Immature natural killer cell (primary cell): ENCODE data around the gene CCDC107. TPM values are rescaled to one million over a fixed set of nuclear protein-coding genes. Genes with fewer than 3 reads are reported as not detected.
"Not testable (repeated sequence)": the region's sequence is repeated elsewhere in the genome, so short reads cannot be mapped to it uniquely, and the experiment has no call there.

Experiments used
- DNase-seq, 3 donors: peaks; one replicate each; pipeline ENCODE4 v3.0.0; 2022; ENCODE audit warnings: mixed read lengths in 1 of 3
- H3K27ac Mint-ChIP-seq, 6 donors: one replicate each; pipeline ENCODE4 v1.8.0; 2020; ENCODE audit warnings: mixed read lengths in 6 of 6, mild to moderate bottlenecking in 5 of 6, inconsistent platforms in 4 of 6, moderate library complexity in 3 of 6
- H3K27me3 Mint-ChIP-seq, 3 donors: one replicate each; pipeline ENCODE4 v1.8.0; 2020 to 2021; ENCODE audit warnings: low read depth in 3 of 3, mild to moderate bottlenecking in 3 of 3, mixed read lengths in 3 of 3, moderate library complexity in 3 of 3, inconsistent platforms in 1 of 3
- H3K36me3 Mint-ChIP-seq, 3 donors: one replicate each; pipeline ENCODE4 v1.8.0; 2020; ENCODE audit warnings: mixed read lengths in 3 of 3, inconsistent platforms in 2 of 3, mild to moderate bottlenecking in 2 of 3
- H3K4me1 Mint-ChIP-seq, 2 donors: one replicate each; pipeline ENCODE4 v1.8.0; 2020; ENCODE audit warnings: inconsistent platforms in 2 of 2, mild to moderate bottlenecking in 2 of 2, mixed read lengths in 2 of 2, moderate library complexity in 1 of 2
- H3K4me3 Mint-ChIP-seq, 5 donors: one replicate each; pipeline ENCODE4 v1.8.0; 2020; ENCODE audit warnings: mild to moderate bottlenecking in 5 of 5, mixed read lengths in 5 of 5, inconsistent platforms in 3 of 5, moderate library complexity in 3 of 5
- H3K9me3 Mint-ChIP-seq, 6 donors: one replicate each; pipeline ENCODE4 v1.8.0; 2020; ENCODE audit warnings: mild to moderate bottlenecking in 6 of 6, mixed read lengths in 6 of 6, inconsistent platforms in 4 of 6, moderate library complexity in 3 of 6
- polyA plus RNA-seq, 3 donors: library from polyadenylated mRNA; unstranded; fragments of 300-500 nt; fragmentation: Illumina TruSeq; gene quantifications; one replicate each; pipeline ENCODE4 v1.2.3, GENCODE V29; 2021

CCDC107 gene
- polyA plus RNA-seq, 3 donors from 2014 or later = 101 to 106 (median 103) TPM

- H3K27ac Mint-ChIP-seq = peak overlapping the region in 5 of 6 donors; percentile 21 to 85 (median 55)
- DNase-seq, H3K27me3 Mint-ChIP-seq, H3K9me3 Mint-ChIP-seq: not testable (repeated sequence)
- peak overlapping the region in 2 of 5 donors; percentile 14 to 57 for H3K4me3 Mint-ChIP-seq
- peaks cover 10 to 16% (median 12%) of the 10 kb centered on the region in 3 donors for H3K36me3 Mint-ChIP-seq
- peaks cover 76 to 88% of the 10 kb centered on the region in 2 donors for H3K4me1 Mint-ChIP-seq
Measured at GRCh38 chr9:35641478-35641877, 16.6 kb upstream of the CCDC107 start.

- Mint-ChIP-seq H3K27me3 (peaks cover 10 to 15% (median 10%) of the 10 kb centered on the region in 3 donors), H3K27ac (peak overlapping the region in 3 of 6 donors; percentile 3 to 53 (median 28)), H3K9me3 (no peaks in the 10 kb centered on the region), H3K4me3 (no peak overlapping the region), H3K36me3 (peaks cover 9 to 16% (median 10%) of the 10 kb centered on the region in 3 donors), H3K4me1 (peaks cover 72 to 85% of the 10 kb centered on the region in 2 donors)
- no peak for DNase-seq
Measured at GRCh38 chr9:35643046-35643445, 15.0 kb upstream of the CCDC107 start.

GRCh38 chr9:35645736-35646135 lies 12.4 kb upstream of the CCDC107 start:
- peak overlapping the region; percentile 97 to 99 (median 98) for H3K27ac Mint-ChIP-seq
- H3K27me3 Mint-ChIP-seq = peaks cover 10 to 18% (median 10%) of the 10 kb centered on the region in 3 donors
- not testable (repeated sequence) for H3K9me3 Mint-ChIP-seq, H3K36me3 Mint-ChIP-seq, DNase-seq
- H3K4me3 Mint-ChIP-seq = peak overlapping the region; percentile 92 to 100 (median 96)
- H3K4me1 Mint-ChIP-seq = peaks cover 66 to 76% of the 10 kb centered on the region in 2 donors

GRCh38 chr9:35646153-35646532 lies 11.9 kb upstream of the CCDC107 start:
- H3K4me3 Mint-ChIP-seq = peak overlapping the region; percentile 92 to 100 (median 96)
- H3K27me3 Mint-ChIP-seq = peaks cover 10 to 18% (median 10%) of the 10 kb centered on the region in 3 donors
- H3K4me1 Mint-ChIP-seq = peaks cover 62 to 73% of the 10 kb centered on the region in 2 donors
- no peaks in the 10 kb centered on the region for H3K9me3 Mint-ChIP-seq
- DNase-seq = no peak
- H3K27ac Mint-ChIP-seq = peak overlapping the region; percentile 97 to 99 (median 98)
- H3K36me3 Mint-ChIP-seq = peaks cover 0 to 5% (median 4%) of the 10 kb centered on the region in 3 donors

GRCh38 chr9:35646533-35647265 lies 11.4 kb upstream of the CCDC107 start:
- peaks cover 10 to 18% (median 10%) of the 10 kb centered on the region in 3 donors for H3K27me3 Mint-ChIP-seq
- peak overlapping the region; percentile 97 to 99 (median 98) for H3K27ac Mint-ChIP-seq
- H3K4me3 Mint-ChIP-seq = peak overlapping the region; percentile 92 to 100 (median 96)
- H3K9me3 Mint-ChIP-seq = no peaks in the 10 kb centered on the region
- peaks cover 57 to 73% of the 10 kb centered on the region in 2 donors for H3K4me1 Mint-ChIP-seq
- peaks cover 0 to 4% (median 4%) of the 10 kb centered on the region in 3 donors for H3K36me3 Mint-ChIP-seq
- DNase-seq = peak; percentile 91 to 92 (median 91)

- H3K4me1 Mint-ChIP-seq = peaks cover 47 to 57% of the 10 kb centered on the region in 2 donors
- H3K27ac Mint-ChIP-seq = peak overlapping the region in 4 of 6 donors; percentile 60 to 79 (median 72)
- H3K36me3 Mint-ChIP-seq = no peaks in the 10 kb centered on the region
- peak overlapping the region in 3 of 5 donors; percentile 25 to 41 (median 30) for H3K4me3 Mint-ChIP-seq
- peaks cover 10 to 18% (median 10%) of the 10 kb centered on the region in 3 donors for H3K27me3 Mint-ChIP-seq
- H3K9me3 Mint-ChIP-seq = no peaks in the 10 kb centered on the region
- no peak for DNase-seq
Measured at GRCh38 chr9:35649431-35650340, 8.4 kb upstream of the CCDC107 start.

DNA sequence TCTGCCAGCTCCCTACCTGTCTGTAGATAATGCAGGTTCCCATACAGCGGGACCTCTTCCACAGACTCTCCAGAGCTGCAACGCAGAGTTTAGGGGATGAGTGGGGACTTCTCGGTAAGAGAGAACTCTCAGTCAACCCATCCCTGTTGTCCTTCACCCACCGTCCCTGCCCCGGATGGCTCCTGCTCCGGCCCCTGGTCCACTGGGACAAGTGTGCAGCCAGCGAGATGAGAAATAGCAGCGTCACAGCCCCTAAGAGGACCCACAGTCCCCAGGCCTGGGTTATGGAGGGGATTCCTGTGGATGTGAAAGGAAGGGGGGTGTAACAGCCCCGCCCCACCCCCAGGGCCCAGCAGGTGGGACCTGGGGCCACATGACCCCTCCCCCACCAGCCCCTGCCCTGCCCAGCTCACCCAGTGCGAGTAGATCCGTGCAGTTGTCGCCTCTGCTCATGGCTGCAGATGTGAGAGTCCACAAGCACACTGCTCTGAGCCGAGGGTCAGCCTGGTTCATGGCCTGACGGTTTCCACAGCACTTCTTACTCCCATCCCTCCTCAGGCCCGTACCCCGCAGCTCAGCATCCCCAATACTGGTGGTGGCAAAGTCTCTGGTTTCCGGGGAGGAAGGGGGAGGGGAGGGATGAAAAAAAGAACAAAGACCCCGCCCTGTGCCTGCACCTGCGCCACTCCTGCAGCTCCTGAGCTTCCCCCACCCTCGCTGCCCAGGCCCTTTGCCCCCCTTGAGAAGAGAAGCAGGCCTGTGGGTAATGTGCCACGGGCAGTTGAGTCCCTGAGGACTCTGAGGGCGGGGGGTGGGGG lies 7.5 kb upstream of the CCDC107 start, which contains the start of gene SIT1:
SIT1 (minus strand) TSS at position 591 of the 818 bp plus-strand sequence; CDS start at position 513, 78 bp downstream.
- Mint-ChIP-seq H3K27me3 (peaks cover 10 to 18% (median 10%) of the 10 kb centered on the region in 3 donors), H3K4me3 (no peak within 1 kb of the TSS), H3K9me3 (no peaks in the 10 kb centered on the region), H3K4me1 (peaks cover 45 to 51% of the 10 kb centered on the region in 2 donors), H3K27ac (peak within 1 kb of the TSS in 3 of 6 donors; percentile 15 to 50 (median 37)), H3K36me3 (no peaks in the 10 kb centered on the region)
- no peak for DNase-seq

- H3K4me3 Mint-ChIP-seq = no peak overlapping the region
- H3K4me1 Mint-ChIP-seq = peaks cover 47 to 54% of the 10 kb centered on the region in 2 donors
- H3K9me3 Mint-ChIP-seq = no peaks in the 10 kb centered on the region
- no peak overlapping the region for H3K27ac Mint-ChIP-seq
- no peaks in the 10 kb centered on the region for H3K36me3 Mint-ChIP-seq
- H3K27me3 Mint-ChIP-seq = peaks cover 8 to 16% (median 14%) of the 10 kb centered on the region in 3 donors
- DNase-seq = no peak
Measured at GRCh38 chr9:35651956-35652828, 5.9 kb upstream of the CCDC107 start.

GRCh38 chr9:35652829-35653209 lies 5.3 kb upstream of the CCDC107 start:
- Mint-ChIP-seq H3K27ac (no peak overlapping the region), H3K4me3 (no peak overlapping the region), H3K9me3 (peaks cover 0 to 2% (median 1%) of the 10 kb centered on the region in 6 donors), H3K36me3 (no peaks in the 10 kb centered on the region), H3K4me1 (peaks cover 47 to 54% of the 10 kb centered on the region in 2 donors), H3K27me3 (peaks cover 8 to 16% (median 14%) of the 10 kb centered on the region in 3 donors)
- no peak for DNase-seq

- Mint-ChIP-seq H3K9me3 (peaks cover 0 to 5% (median 3%) of the 10 kb centered on the region in 6 donors), H3K27ac (no peak overlapping the region), H3K36me3 (no peaks in the 10 kb centered on the region), H3K4me1 (peaks cover 41 to 50% of the 10 kb centered on the region in 2 donors), H3K27me3 (peaks cover 13 to 21% (median 20%) of the 10 kb centered on the region in 3 donors), H3K4me3 (no peak overlapping the region)
- no peak for DNase-seq
Measured at GRCh38 chr9:35653611-35654010, 4.5 kb upstream of the CCDC107 start.

- H3K4me3 Mint-ChIP-seq = peak overlapping the region; percentile 81 to 91 (median 87)
- H3K27ac Mint-ChIP-seq = peak overlapping the region; percentile 97 to 100 (median 99)
- peaks cover 51 to 61% of the 10 kb centered on the region in 2 donors for H3K4me1 Mint-ChIP-seq
- H3K36me3 Mint-ChIP-seq = peaks cover 8 to 19% (median 19%) of the 10 kb centered on the region in 3 donors
- H3K9me3 Mint-ChIP-seq = peaks cover 0 to 5% (median 3%) of the 10 kb centered on the region in 6 donors
- DNase-seq = peak; percentile 46 to 50 (median 48)
- H3K27me3 Mint-ChIP-seq = peaks cover 11 to 30% (median 24%) of the 10 kb centered on the region in 3 donors
Measured at GRCh38 chr9:35656348-35656747, 1.7 kb upstream of the CCDC107 start.
